T-helper 1 cell treated with Interleukin-12 subunit alpha and Interleukin-12 subunit beta and Interleukin-4 antibody, amounts not matched to agents 30 μg/mL and 1 μg/mL, for 36 hours (primary cell): ENCODE data around the gene DBR1.

Experiments
- H3K27ac Mint-ChIP-seq: one replicate; pipeline ENCODE4 v1.8.0; 2021; ENCODE audit warnings: mild to moderate bottlenecking, mixed read lengths
- H3K27me3 Mint-ChIP-seq: one replicate; pipeline ENCODE4 v1.8.0; 2021; ENCODE audit warnings: low read depth, mixed read lengths
- H3K36me3 Mint-ChIP-seq: one replicate; pipeline ENCODE4 v1.8.0; 2021; ENCODE audit warnings: low read depth, mixed read lengths
- H3K4me1 Mint-ChIP-seq: one replicate; pipeline ENCODE4 v1.8.0; 2021; ENCODE audit warnings: low read depth, mixed read lengths
- H3K4me3 Mint-ChIP-seq: one replicate; pipeline ENCODE4 v1.8.0; 2021; ENCODE audit warnings: mild to moderate bottlenecking, moderate library complexity, mixed read lengths
- H3K9me3 Mint-ChIP-seq: one replicate; pipeline ENCODE4 v1.8.0; 2021; ENCODE audit warnings: mixed read lengths

DBR1 gene

GRCh38 chr3:138119423-138119766, 55.3 kb downstream of the DBR1 start:
- peaks cover 3% of the 10 kb centered on the region for H3K4me1 Mint-ChIP-seq
- no peak overlapping the region for H3K4me3 Mint-ChIP-seq
- peaks cover 35% of the 10 kb centered on the region for H3K27me3 Mint-ChIP-seq
- no peaks in the 10 kb centered on the region for H3K36me3 Mint-ChIP-seq
- H3K27ac Mint-ChIP-seq, result no peak overlapping the region
- H3K9me3 Mint-ChIP-seq, result no peaks in the 10 kb centered on the region

- no peaks in the 10 kb centered on the region for H3K9me3 Mint-ChIP-seq
- H3K27me3 Mint-ChIP-seq, result peaks cover 40% of the 10 kb centered on the region
- H3K36me3 Mint-ChIP-seq, result no peaks in the 10 kb centered on the region
- peaks cover 3% of the 10 kb centered on the region for H3K4me1 Mint-ChIP-seq
- H3K4me3 Mint-ChIP-seq, result no peak overlapping the region
- no peak overlapping the region for H3K27ac Mint-ChIP-seq
These were observed 55.9 kb downstream of the DBR1 start for GRCh38 chr3:138118612-138119422.

GRCh38 chr3:138114988-138115971, 59.4 kb downstream of the DBR1 start, which contains the start of gene DZIP1L:
Gene DZIP1L, minus strand, starts transcription at chr3:138115608. Its CDS starts 11,637 bp downstream, at chr3:138103971.
- Mint-ChIP-seq H3K4me1 (peaks cover 3% of the 10 kb centered on the region), H3K4me3 (peak within 1 kb of the TSS; percentile 65), H3K36me3 (no peaks in the 10 kb centered on the region), H3K27me3 (peaks cover 51% of the 10 kb centered on the region), H3K27ac (no peak within 1 kb of the TSS), H3K9me3 (no peaks in the 10 kb centered on the region)

GRCh38 chr3:138114431-138114918, 60.2 kb downstream of the DBR1 start:
- Mint-ChIP-seq H3K4me1 (peaks cover 3% of the 10 kb centered on the region), H3K9me3 (no peaks in the 10 kb centered on the region), H3K36me3 (no peaks in the 10 kb centered on the region), H3K27ac (no peak overlapping the region), H3K4me3 (peak overlapping the region; percentile 48), H3K27me3 (peaks cover 52% of the 10 kb centered on the region)

- H3K27me3 Mint-ChIP-seq, result peaks cover 56% of the 10 kb centered on the region
- no peak overlapping the region for H3K4me3 Mint-ChIP-seq
- no peaks in the 10 kb centered on the region for H3K36me3 Mint-ChIP-seq
- H3K9me3 Mint-ChIP-seq, result no peaks in the 10 kb centered on the region
- H3K4me1 Mint-ChIP-seq, result peaks cover 3% of the 10 kb centered on the region
- no peak overlapping the region for H3K27ac Mint-ChIP-seq
These were observed 61.4 kb downstream of the DBR1 start for GRCh38 chr3:138113326-138113725.

- H3K4me1 Mint-ChIP-seq, result peaks cover 3% of the 10 kb centered on the region
- H3K4me3 Mint-ChIP-seq, result no peak overlapping the region
- no peaks in the 10 kb centered on the region for H3K36me3 Mint-ChIP-seq
- H3K9me3 Mint-ChIP-seq, result no peaks in the 10 kb centered on the region
- H3K27me3 Mint-ChIP-seq, result peaks cover 55% of the 10 kb centered on the region
- no peak overlapping the region for H3K27ac Mint-ChIP-seq
These were observed 62.4 kb downstream of the DBR1 start for GRCh38 chr3:138112362-138112761.
